Mesodermal cell (in vitro differentiated cells): ENCODE measurements around the gene RAB26. TPM values are rescaled to one million over a fixed set of nuclear protein-coding genes. Genes with fewer than 3 reads are reported as not detected.
"Not testable (repeated sequence)": the region's sequence is repeated elsewhere in the genome, so short reads cannot be mapped to it uniquely, and the experiment has no call there.

ENCODE experiments used
- H3K27ac ChIP-seq: 2 replicates; pipeline ENCODE4 v1.7.0; 2013; ENCODE audit warnings: mild to moderate bottlenecking, low read depth, low read length, moderate library complexity; ENCODE audit not compliant: severe bottlenecking
- H3K36me3 ChIP-seq: 2 replicates; pipeline ENCODE4 v1.7.1; 2013; ENCODE audit warnings: mild to moderate bottlenecking, low read length, moderate library complexity; ENCODE audit not compliant: control insufficient read depth, insufficient read depth
- H3K4me1 ChIP-seq: one replicate; pipeline ENCODE4 v1.7.1; 2013; ENCODE audit warnings: mild to moderate bottlenecking, low read length; ENCODE audit not compliant: insufficient read depth, control insufficient read depth, poor library complexity, severe bottlenecking
- H3K4me3 ChIP-seq: 2 replicates; pipeline ENCODE4 v1.7.0; 2013; ENCODE audit warnings: low read length, control low read depth, mild to moderate bottlenecking; ENCODE audit not compliant: insufficient read depth, poor library complexity, severe bottlenecking; ENCODE audit errors: extremely low read depth
- H3K9me3 ChIP-seq: 2 replicates; pipeline ENCODE4 v1.7.1; 2013; ENCODE audit warnings: mild to moderate bottlenecking, low read length, moderate library complexity; ENCODE audit not compliant: control insufficient read depth
- whole genome bisulfite sequencing, 2 experiments: methylation state at CpG; one replicate each; pipeline ENCODE4 v1.1.5; 2013; ENCODE audit warnings: missing lambda C conversion rate in 2 of 2; ENCODE audit not compliant: insufficient coverage in 2 of 2; 5-methylcytosine and 5-hydroxymethylcytosine counted together
- polyA plus RNA-seq, 2 experiments: library from polyadenylated mRNA; stranded (reverse); fragments of 50-300 nt; gene quantifications; one replicate each; pipeline ENCODE4 v1.2.3, GENCODE V29; 2013

The RAB26 gene, protein sequence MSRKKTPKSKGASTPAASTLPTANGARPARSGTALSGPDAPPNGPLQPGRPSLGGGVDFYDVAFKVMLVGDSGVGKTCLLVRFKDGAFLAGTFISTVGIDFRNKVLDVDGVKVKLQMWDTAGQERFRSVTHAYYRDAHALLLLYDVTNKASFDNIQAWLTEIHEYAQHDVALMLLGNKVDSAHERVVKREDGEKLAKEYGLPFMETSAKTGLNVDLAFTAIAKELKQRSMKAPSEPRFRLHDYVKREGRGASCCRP
- polyA plus RNA-seq (2013, experiment 1 of 2): 1.4 TPM
- 1.2 TPM for polyA plus RNA-seq (2013, experiment 2 of 2)

GRCh38 chr16:2147981-2148671 lies at the start of gene RAB26:
Gene RAB26 (plus strand): TSS chr16:2148625. CDS start chr16:2148784, 159 bp downstream.
- no peaks in the 10 kb centered on the region for H3K9me3 ChIP-seq
- peak within 1 kb of the TSS; percentile 39 for H3K4me3 ChIP-seq
- H3K27ac ChIP-seq: no peak within 1 kb of the TSS
- H3K36me3 ChIP-seq: peaks cover 18% of the 10 kb centered on the region
- peaks cover 38% of the 10 kb centered on the region for H3K4me1 ChIP-seq
- WGBS, 2 experiments: 9 to 22% methylated on average over 15 to 40 of the region's 55 CpGs

- not testable (repeated sequence) for H3K4me1 ChIP-seq, H3K4me3 ChIP-seq, H3K27ac ChIP-seq, H3K9me3 ChIP-seq
- H3K36me3 ChIP-seq: peaks cover 21% of the 10 kb centered on the region
- WGBS, 2 experiments: 93 to 95% methylated on average over 5 to 8 of the region's 16 CpGs
These were observed 46.8 kb upstream of the RAB26 start for GRCh38 chr16:2101581-2101980.

DNA sequence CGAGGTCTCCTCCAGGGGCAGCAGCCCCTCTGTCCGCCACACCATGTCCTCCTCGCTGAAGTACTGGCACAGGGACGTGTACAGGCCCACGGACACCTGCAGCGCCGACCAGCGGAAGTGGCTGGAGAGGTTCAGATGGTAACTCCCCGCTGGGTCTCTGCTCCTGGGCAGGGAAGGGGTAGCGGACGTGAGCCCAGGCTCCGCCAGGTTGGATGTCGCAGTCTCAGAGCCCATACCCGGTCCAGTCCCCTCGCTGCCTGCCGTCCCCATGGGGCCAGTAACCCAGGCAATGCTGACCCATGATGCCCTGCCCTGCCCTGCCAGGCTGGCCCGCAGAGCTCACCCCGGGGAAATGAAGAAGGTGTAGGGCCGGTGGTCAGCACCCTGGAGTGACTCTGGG lies 46.0 kb upstream of the RAB26 start:
- 97 to 99% methylated on average over 18 to 19 of the region's 19 CpGs for WGBS, 2 experiments
- Histone ChIP-seq H3K27ac (no peak overlapping the region), H3K4me1 (no peaks in the 10 kb centered on the region), H3K4me3 (no peak overlapping the region), H3K36me3 (peaks cover 24% of the 10 kb centered on the region), H3K9me3 (no peaks in the 10 kb centered on the region)

DNA sequence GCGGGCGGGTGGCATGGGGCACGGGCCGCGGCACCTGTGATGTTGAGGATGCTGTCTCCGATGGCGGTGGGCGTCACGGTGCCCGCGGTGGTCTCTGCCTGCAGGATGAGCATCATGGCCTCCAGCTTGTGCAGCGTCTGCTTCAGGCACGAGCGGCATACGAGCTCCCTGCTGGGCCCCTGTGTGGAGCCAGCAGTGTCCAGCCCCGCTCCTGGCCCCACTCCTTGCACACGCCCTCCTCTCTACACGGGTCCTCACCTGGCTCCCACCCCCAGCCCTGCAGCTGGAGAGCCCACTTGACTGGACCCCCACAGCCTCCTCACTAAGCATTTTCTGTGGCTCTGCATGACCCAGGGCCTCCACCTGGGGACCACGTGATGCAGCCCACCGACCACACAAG lies 44.0 kb upstream of the RAB26 start:
- 96 to 97% methylated on average over 11 of the region's 20 CpGs for WGBS, 2 experiments
- H3K36me3 ChIP-seq: peaks cover 22% of the 10 kb centered on the region
- H3K4me3 ChIP-seq, H3K4me1 ChIP-seq, H3K9me3 ChIP-seq, H3K27ac ChIP-seq: not testable (repeated sequence)

DNA sequence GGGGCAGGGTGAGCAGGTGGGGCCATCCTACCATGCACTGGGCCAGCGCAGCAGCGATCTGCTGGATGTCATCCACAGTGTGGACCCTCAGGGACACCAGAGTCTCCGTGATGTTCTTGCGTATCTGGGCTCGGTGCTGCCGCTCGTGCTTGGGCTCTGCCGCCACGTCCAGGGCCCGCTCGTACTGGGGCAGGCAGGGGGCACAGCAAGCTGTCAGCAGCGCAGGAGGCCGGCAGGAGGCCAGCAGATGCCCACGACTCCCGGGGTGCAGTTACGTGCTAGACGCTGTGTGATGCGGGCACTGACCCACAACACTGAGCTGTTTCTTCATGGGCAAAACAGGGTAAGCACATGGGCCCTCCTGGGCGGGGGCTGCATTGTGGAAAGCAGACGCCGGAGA lies 43.1 kb upstream of the RAB26 start:
- H3K9me3 ChIP-seq: not testable (repeated sequence)
- 94% methylated on average over 8 to 21 of the region's 21 CpGs for WGBS, 2 experiments

GRCh38 chr16:2105769-2106168 lies 42.7 kb upstream of the RAB26 start:
- peaks cover 15% of the 10 kb centered on the region for H3K36me3 ChIP-seq
- not testable (repeated sequence) for H3K4me3 ChIP-seq, H3K4me1 ChIP-seq, H3K27ac ChIP-seq, H3K9me3 ChIP-seq
- WGBS, 2 experiments: 93 to 95% methylated on average over 9 to 12 of the region's 22 CpGs

More for the DNA sequence above, 43.1 kb upstream of the RAB26 start:
- not testable (repeated sequence) for H3K27ac ChIP-seq, H3K4me3 ChIP-seq, H3K4me1 ChIP-seq
- peaks cover 19% of the 10 kb centered on the region for H3K36me3 ChIP-seq

DNA sequence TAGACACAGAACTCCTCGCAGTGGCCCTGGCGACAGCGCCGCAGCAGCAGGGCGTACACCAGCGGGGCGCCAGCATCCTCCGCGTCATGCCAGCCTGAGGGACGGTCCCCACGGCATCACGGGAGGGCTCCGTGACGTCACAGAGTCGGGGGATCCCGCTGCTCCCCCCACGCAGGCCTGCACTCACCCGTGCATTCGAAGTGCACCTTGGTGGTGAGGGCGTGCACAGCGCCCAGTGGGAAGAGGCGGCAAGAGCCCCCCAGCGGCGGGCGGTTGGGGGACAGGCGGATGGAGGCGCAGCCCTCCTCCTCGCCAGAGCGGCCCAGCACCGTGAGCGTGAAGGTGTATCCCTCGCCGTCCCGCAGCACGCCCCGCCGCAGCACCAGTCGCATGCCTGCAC lies 42.2 kb upstream of the RAB26 start:
- H3K4me3 ChIP-seq, H3K9me3 ChIP-seq, H3K27ac ChIP-seq, H3K4me1 ChIP-seq: not testable (repeated sequence)
- 96 to 98% methylated on average over 12 to 35 of the region's 38 CpGs for WGBS, 2 experiments
- peaks cover 15% of the 10 kb centered on the region for H3K36me3 ChIP-seq

DNA sequence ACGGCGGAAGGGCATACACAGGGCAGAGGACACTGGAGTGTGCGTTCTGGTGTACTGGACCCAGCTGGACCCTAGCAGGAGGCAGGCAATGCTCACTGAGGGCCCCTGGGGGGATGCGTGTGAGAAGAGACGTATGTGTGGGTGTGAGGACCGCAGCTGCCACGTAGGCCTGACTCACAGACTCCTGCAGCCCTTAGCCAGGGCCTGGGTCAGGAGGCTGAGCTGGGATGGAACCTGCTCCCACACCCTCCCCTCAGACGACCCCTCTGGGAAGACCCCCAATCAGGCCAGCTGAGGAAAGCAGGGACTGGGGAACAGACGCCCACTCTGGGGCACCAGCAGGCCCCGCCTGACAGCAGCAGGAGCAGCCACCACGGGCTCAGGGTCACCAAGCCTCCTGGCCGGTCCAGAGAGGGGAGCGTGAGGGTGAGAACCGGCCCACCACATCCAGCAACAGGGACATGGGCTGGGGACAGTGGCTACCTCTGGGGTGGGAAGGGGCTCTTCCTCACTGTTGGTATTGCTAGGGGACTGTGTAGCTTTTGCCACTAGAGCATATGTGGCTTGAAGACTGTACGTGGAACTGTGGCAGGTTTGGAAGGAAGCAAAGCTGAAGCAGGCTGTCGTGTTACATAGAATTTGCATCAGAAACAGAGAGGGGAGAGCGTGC lies 41.2 kb upstream of the RAB26 start:
- not testable (repeated sequence) for H3K4me1 ChIP-seq, H3K9me3 ChIP-seq, H3K4me3 ChIP-seq, H3K27ac ChIP-seq
- peaks cover 15% of the 10 kb centered on the region for H3K36me3 ChIP-seq
- 94 to 98% methylated on average over 10 to 11 of the region's 17 CpGs for WGBS, 2 experiments

DNA sequence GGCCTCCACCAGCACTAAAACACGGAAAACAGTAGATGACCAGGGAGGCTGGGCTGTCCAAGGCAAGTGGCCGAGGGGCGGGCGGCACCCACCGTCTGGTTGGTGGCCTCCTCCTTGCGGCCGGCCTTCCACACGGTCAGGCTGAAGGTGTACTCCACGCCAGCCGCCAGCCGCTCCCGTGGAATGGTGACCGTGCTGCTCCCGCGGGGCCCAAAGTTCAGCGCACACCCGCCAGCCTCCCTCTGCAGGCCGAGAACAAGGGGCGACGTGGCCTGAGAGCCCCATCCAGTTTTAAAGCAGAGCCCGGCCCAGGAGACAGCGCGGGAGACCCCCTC lies 40.7 kb upstream of the RAB26 start:
- H3K36me3 ChIP-seq: peaks cover 10% of the 10 kb centered on the region
- H3K9me3 ChIP-seq, H3K4me3 ChIP-seq, H3K4me1 ChIP-seq, H3K27ac ChIP-seq: not testable (repeated sequence)
- WGBS, 2 experiments: 97 to 99% methylated on average over 13 to 14 of the region's 23 CpGs

- H3K36me3 ChIP-seq, H3K9me3 ChIP-seq, H3K27ac ChIP-seq, H3K4me3 ChIP-seq, H3K4me1 ChIP-seq: not testable (repeated sequence)
- WGBS, 2 experiments: 98% methylated on average over 57 to 73 of the region's 73 CpGs
These were observed 39.8 kb upstream of the RAB26 start for GRCh38 chr16:2108446-2109270.
